ENCODE measurements around the gene LMNTD1. TPM values are rescaled to one million over a fixed set of nuclear protein-coding genes. Genes with fewer than 3 reads are reported as not detected.

Gene LMNTD1
- total RNA-seq, 1 experiment from 2014 or later = not detected

GRCh38 chr12:25558586-25558985 lies 5.5 kb upstream of the LMNTD1 start:
- peaks cover 10% of the 10 kb centered on the region for H3K9me3 Mint-ChIP-seq
- ATAC-seq = no peak
- ChIA-PET CTCF (no interaction called here), POLR2A (no interaction called here)
- H3K4me1 Mint-ChIP-seq = peaks cover 6% of the 10 kb centered on the region
- H3K27me3 Mint-ChIP-seq (ENCODE audit: low read depth) = peaks cover 7% of the 10 kb centered on the region
- DNase-seq (ENCODE audit: low spot score) = no peak
- TF ChIP-seq EMX1 (CRISPR knock-in tag; IDR thresholded peaks at IDR 0.05) (no peak), IRF2 (CRISPR knock-in tag; IDR thresholded peaks at IDR 0.05; ENCODE audit: borderline replicate concordance, low read depth) (no peak), ZNF219 (CRISPR knock-in tag; IDR thresholded peaks at IDR 0.05; ENCODE audit: borderline replicate concordance) (no peak), TEAD1 (CRISPR knock-in tag; IDR thresholded peaks at IDR 0.05) (no peak), ZNF121 (CRISPR knock-in tag; IDR thresholded peaks at IDR 0.05) (no peak), TP53 (CRISPR knock-in tag; IDR thresholded peaks at IDR 0.05) (no peak), PREB (CRISPR knock-in tag; IDR thresholded peaks at IDR 0.05; ENCODE audit: borderline replicate concordance) (no peak), ATF3 (CRISPR knock-in tag; conservative IDR thresholded peaks at IDR 0.05) (no peak), TEAD4 (CRISPR knock-in tag; IDR thresholded peaks at IDR 0.05) (no peak), NR3C1 (CRISPR knock-in tag; conservative IDR thresholded peaks at IDR 0.05; ENCODE audit: low read depth) (no peak), RORB (CRISPR knock-in tag; IDR thresholded peaks at IDR 0.05) (no peak), HMGA2 (CRISPR knock-in tag; IDR thresholded peaks at IDR 0.05) (no peak), GRHL2 (CRISPR knock-in tag; IDR thresholded peaks at IDR 0.05; ENCODE audit: insufficient replicate concordance, severe bottlenecking) (no peak), KAT7 (CRISPR knock-in tag; IDR thresholded peaks at IDR 0.05; ENCODE audit: borderline replicate concordance) (no peak), JAZF1 (CRISPR knock-in tag; IDR thresholded peaks at IDR 0.05) (no peak), ZNF423 (CRISPR knock-in tag; IDR thresholded peaks at IDR 0.05) (no peak)
- TF ChIP-seq, protein P1, sequence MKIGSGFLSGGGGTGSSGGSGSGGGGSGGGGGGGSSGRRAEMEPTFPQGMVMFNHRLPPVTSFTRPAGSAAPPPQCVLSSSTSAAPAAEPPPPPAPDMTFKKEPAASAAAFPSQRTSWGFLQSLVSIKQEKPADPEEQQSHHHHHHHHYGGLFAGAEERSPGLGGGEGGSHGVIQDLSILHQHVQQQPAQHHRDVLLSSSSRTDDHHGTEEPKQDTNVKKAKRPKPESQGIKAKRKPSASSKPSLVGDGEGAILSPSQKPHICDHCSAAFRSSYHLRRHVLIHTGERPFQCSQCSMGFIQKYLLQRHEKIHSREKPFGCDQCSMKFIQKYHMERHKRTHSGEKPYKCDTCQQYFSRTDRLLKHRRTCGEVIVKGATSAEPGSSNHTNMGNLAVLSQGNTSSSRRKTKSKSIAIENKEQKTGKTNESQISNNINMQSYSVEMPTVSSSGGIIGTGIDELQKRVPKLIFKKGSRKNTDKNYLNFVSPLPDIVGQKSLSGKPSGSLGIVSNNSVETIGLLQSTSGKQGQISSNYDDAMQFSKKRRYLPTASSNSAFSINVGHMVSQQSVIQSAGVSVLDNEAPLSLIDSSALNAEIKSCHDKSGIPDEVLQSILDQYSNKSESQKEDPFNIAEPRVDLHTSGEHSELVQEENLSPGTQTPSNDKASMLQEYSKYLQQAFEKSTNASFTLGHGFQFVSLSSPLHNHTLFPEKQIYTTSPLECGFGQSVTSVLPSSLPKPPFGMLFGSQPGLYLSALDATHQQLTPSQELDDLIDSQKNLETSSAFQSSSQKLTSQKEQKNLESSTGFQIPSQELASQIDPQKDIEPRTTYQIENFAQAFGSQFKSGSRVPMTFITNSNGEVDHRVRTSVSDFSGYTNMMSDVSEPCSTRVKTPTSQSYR (CRISPR knock-in tag; IDR thresholded peaks at IDR 0.05) = no peak
- TF ChIP-seq, protein P2, sequence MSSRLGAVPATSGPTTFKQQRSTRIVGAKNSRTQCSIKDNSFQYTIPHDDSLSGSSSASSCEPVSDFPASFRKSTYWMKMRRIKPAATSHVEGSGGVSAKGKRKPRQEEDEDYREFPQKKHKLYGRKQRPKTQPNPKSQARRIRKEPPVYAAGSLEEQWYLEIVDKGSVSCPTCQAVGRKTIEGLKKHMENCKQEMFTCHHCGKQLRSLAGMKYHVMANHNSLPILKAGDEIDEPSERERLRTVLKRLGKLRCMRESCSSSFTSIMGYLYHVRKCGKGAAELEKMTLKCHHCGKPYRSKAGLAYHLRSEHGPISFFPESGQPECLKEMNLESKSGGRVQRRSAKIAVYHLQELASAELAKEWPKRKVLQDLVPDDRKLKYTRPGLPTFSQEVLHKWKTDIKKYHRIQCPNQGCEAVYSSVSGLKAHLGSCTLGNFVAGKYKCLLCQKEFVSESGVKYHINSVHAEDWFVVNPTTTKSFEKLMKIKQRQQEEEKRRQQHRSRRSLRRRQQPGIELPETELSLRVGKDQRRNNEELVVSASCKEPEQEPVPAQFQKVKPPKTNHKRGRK (CRISPR knock-in tag; IDR thresholded peaks at IDR 0.05; ENCODE audit: borderline replicate concordance) = no peak
- no peak overlapping the region for H3K27ac Mint-ChIP-seq
- H3K4me3 Mint-ChIP-seq = no peak overlapping the region
- peaks cover 4% of the 10 kb centered on the region for H3K36me3 Mint-ChIP-seq

- peaks cover 9% of the 10 kb centered on the region for H3K9me3 Mint-ChIP-seq
- DNase-seq (ENCODE audit: low spot score) = peak; percentile 12
- H3K4me3 Mint-ChIP-seq = no peak overlapping the region
- TF ChIP-seq ATF1 (CRISPR knock-in tag; IDR thresholded peaks at IDR 0.05) (no peak), MYBL2 (CRISPR knock-in tag; IDR thresholded peaks at IDR 0.05) (no peak), CTCF (IDR thresholded peaks at IDR 0.05) (peak; percentile 62)
- peaks cover 4% of the 10 kb centered on the region for H3K36me3 Mint-ChIP-seq
- no peak overlapping the region for H3K27ac Mint-ChIP-seq
- peaks cover 7% of the 10 kb centered on the region for H3K27me3 Mint-ChIP-seq (ENCODE audit: low read depth)
- no peak for ATAC-seq
- H3K4me1 Mint-ChIP-seq = peaks cover 6% of the 10 kb centered on the region
- POLR2A ChIA-PET = no interaction called here
- CTCF ChIA-PET = no interaction called here
Measured at GRCh38 chr12:25557830-25558436, 4.8 kb upstream of the LMNTD1 start.

Measured in WTC11 (cell line).